Epidermal melanocyte (primary cell): ENCODE measurements around the gene COL15A1.

Experiments used
- DNase-seq: peaks from one replicate; pipeline ENCODE4 v3.0.0; 2011; ENCODE audit warnings: low spot score; ENCODE audit not compliant: insufficient read length

The COL15A1 gene

DNA sequence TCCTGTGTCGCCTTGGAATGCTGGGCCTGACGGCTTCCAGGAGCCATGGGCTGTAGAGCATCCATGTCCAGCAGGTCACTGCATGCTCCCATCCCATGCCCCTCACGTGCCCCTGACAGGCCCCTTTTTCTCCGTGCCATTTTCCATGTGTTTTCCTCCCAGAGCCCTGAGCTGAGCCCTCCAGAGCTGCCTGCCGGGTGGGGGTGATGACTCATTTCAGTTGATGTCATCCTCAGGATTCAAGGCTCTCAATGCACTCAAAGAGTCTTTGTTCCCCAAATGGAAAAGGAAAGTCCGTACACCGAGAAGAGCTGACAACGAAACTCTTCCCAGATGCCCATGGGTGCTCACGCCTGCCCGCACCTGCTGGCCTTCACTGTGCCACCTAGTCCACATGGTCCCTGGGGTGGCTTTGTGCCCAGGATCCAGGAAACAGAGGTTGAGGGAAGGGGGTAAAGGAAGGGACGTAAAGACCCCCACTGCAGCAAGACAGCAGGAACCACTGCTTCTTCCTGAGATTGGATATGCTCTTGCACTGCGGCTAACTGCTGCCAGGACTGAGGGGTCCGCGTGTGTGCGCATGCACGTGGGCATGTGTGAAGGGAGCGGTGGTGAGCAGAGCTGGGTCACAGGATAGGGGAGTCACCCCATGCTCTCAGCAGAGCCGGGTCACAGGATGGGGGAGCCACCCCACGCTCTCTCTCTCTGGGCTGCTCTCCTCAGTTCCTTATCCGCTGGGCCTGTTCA, 27.6 kb downstream of the COL15A1 start:
- DNase-seq = peak; percentile 69

DNA sequence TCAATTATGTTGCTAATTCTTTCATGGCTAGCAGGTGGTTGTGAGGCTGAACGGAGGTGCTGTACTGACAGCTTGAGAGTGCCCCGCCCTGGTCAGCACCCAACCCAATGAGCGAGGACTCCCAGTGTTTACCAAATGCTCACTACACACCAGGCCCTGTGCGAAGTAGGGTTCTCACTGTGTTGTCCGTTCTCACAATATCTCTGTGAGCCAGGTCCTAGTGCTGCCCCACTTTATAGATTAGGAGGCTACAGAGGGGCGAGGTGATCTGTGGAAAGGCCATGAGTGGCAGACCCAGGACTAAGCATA, 28.2 kb downstream of the COL15A1 start:
- no peak for DNase-seq

DNA sequence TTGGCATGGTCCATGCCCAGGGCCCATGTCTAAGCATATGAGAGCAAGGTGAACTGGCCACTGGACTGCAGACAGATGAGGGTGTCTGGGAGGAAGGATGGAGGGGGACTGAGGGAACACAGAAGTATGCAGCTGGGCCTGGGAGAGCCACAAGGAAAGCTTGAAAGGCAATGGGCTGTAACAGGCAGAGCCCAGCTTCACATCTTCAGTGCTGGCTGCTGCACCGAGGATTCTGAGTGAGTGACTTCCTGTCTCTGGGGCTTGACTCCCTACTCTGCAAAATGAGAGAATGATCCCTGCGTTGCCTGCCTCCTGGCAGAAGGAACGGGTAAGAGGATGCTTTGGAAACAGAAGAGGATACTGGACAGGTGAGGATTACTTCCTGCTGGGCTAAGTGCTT, 29.0 kb downstream of the COL15A1 start:
- no peak for DNase-seq

DNA sequence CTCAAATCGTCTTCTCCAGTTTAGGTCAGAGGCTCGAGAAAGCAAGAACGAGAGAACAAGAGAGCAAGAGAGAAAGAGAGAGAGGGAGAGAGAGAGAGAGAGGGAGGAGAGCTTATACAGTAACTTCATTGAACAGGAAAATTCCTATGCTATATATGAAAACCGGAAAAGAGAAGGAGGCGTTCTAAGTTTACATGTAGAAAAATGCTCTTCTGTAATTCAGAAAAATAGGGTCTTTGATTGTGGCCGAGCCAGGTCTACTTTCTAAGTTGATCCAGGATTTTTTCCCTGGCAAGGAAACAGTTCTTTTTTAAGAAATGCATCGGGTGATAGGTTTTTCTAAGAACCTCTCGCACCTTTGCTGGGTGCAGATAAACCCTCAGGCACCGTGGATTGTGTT, 29.5 kb downstream of the COL15A1 start:
- no peak for DNase-seq

DNA sequence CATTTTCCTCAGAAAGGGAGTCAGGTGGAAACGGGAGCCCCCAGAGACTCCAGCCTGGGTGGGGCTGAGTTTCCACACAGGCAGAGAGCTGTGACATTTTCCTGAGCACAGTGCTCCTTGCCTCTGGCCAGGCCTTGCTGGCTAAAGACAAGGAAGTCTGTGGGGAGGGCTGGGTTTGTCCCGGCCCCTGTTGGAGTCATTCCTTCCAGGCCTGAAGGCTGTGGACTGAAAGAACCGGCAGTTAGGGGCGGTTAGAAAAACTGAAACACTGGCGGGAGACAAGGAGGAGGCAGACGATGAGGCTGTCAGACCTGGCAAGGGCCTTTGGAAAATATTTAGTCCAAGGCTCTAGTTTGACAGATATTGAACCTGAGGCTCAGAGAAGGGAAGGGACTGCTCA, 29.9 kb downstream of the COL15A1 start:
- no peak for DNase-seq

DNA sequence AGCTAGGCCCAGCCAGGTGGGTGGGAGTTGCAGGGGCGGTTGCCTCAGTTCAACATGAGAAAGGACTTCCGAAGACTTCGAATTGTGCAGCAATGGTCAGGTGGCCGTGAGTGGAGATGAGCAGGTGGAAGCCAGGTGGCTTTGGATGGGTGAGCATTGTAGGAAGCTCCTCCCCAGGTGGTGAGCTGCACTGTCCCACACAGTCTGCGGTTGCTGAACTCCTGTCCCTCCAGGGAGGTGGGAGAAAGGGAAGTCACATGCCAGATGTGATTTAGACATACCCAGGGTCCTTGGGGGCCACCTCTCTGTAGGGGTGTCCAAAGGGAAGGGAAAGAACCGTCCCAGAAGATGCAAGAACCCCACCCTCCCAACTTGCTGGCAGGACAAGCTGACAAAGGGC, 30.4 kb downstream of the COL15A1 start:
- DNase-seq = no peak

DNA sequence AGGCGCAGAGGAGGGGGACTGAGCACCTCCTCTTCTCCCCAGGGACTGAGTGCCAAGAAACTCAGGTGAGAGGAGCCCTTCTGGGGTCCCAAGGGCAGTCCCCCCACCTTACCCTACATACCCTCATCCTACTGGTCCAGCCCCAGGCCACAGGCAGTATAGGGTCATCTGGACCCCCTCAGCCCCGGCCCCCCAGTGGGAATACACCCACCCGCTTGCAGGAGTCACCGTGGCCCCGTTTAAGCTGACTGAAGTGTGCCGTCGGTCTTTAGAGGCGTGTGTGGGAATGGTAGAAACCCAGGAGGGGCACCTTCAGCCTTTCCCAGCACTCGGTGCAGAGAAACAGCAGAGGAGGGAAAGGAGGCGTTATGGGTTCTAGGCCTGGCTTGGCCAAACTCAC, 30.8 kb downstream of the COL15A1 start:
- DNase-seq = no peak

DNA sequence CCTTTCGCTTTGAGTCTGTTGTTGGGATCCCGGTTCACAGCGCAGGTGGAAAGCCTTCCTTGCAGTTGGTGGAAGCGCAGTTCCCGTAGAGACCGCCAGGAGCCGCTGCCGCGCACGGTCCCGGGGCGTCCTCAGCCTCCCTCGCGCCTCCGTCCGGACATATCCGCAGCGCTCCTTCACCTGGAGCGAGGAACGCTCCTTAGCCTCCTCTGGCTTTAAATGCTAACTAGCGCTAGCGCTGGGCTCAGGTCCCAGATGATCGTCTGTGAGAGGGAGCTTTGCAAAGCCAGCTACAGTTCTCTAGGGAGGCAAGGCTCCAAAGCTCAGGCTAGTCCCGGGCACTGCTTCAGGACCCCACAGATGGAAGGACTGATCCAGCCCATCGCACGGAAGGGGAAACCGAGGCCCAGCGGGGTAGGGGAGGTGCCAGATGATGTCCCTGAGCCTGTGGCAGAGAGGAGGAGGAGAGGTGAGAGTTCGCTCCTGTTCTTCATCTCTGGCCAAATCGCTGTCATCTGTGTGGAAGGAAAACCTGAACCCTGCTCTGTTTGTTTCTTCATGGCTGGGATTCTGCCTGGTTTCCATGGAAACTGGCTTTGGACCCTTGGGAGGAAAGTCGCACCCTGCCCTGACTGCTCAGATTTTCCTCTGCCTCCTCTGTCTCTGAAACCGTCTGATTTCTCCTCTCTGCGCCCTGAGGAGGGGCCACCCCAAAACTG, 31.4 kb downstream of the COL15A1 start:
- peak; percentile 74 for DNase-seq

DNA sequence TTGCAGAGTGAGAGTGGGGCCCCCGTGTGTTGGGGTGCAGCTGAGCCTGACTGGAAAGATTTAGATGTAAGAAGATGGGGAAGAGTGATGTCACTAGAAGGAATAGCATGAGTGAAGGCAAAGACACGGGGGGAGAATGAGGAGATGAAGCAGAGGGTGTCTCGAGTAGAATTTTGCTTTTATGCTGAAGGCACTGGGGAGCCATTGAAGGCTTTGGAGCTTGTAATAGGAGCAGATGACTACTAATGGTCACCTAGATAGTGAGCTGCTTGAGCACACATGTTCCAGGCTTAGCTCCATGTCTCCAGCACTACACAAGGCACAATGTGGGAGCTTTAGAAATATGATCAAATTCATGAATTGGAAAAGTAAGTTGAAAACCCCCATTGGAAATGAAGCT, 32.1 kb downstream of the COL15A1 start:
- DNase-seq = no peak

DNA sequence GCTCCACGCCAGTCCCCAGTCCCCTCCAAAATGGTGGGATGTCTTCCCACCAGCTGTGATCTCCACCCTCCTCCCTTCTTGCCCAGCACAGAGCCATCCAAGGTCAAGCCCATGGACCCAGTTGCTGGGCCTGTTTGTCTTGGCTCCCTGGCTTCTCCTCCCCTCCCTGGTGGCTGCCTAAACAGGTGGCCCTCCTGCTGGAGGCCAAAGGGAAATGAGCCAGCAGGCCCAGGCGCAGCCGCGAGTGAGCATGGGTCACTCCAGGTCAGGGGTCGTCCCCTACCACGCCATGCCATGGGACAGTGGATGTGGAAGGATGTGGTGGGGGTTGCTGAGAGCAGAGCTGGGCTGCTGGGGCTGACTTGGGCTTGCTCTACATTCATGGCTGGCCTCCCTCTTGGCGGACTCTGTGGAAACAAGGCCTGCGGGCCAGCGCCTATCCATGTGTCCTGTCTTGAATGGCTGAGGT, 33.6 kb downstream of the COL15A1 start:
- no peak for DNase-seq

DNA sequence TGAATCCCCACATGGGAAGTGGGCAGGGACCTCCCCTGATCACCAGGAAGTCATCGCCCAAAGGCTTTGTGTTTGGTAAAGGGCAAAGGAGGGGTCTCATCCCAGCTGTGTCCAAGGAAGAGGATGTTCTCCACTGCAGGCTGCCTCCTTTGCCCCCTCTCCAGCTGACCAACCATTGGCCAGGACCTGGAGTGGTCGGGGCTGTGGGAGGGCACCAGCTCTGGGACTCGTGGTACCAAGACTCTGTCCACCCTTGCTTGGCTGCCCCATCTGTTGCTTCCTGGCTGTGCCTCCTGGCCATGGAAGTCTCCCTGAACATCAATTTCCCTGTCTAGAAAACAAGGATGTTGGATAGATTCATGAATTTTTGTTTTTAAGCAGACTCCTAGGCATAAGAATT, 34.1 kb downstream of the COL15A1 start:
- no peak for DNase-seq

DNA sequence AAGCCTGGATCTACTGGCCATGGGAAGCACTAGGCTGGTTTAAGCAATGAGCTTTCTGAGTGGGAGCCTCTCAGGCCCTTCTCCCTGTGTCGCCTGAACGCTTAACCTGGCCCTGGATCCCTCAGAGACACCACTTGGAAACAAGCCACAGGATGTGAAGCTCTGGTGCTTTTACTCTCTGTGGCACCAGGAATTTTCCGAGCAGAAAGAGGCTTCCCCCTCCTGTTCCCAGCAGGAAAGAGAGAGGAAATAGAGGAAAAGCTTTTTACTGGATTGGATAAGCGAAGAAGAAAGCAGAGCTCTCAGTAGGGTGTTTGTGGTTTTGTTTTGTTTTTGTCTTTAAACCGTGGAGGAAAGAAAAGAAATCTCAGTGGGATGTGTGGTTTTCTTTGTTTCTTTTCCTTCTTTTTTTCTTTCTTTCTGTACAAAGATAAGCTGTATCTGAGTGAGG, 34.5 kb downstream of the COL15A1 start:
- DNase-seq = no peak

DNA sequence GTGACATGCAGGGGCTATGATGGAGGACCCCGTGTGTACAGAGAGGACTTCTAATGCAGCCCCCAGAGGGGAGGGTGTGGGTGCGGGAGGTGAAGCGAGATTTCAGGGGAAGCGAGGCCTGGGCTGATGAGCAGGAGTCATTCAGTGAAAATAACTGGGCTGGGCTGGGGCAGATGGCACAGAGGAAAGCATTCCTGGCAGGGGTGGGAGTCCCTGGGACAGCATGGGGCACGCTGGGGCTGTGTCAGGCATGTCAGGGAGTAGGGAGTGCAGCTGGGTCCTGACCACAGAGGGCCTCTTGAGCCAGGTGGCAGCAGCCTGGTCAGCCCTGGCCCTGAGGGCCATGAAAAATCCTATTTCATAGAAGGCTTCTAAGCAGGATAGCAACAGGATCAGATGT, 36.6 kb downstream of the COL15A1 start:
- no peak for DNase-seq

DNA sequence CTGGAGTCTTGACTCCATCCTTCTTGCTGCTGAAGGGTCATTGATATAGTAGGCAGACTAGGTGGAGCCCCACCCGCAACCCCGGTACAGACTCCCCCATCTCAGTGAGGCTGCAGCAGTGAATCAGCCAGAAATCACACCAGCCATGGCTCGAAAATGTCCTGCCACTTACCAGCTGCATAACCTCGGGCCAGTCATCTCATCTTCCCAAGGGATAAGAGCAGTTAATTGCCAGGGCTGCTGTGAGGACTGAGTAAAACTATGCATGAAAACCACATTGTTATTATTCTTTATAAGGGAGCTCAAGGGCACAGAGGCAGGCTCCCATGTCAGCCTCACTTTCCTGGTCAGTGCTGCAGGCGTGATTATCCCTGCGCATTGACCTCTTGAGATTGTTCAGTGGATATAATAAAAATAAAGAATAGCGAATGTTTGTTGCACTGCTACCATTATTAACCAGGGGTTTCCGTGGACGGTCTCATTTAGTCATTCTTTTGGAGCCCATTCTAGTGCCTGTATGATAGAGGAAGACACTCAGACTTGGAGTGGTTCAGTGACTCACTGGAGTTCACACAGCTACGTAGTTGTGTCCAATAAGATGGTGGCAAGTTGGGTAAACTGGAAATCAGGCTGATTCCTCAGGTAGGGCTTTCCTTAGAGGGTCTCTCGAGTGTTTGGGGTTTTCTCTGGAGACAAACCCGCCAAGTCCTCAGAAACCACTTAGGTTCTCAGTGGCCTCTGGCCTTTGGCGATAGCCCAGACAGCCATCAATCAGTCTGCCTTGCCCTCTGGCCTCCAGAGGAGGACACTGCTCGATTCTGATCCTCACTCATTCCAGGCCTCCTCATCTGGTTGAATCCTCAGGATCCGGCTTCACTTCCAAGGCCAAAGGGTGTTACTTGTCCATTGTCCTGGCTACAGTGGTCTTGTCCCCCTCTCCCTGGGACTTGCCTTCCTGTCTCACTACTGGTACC, 39.9 kb downstream of the COL15A1 start:
- DNase-seq = no peak

DNA sequence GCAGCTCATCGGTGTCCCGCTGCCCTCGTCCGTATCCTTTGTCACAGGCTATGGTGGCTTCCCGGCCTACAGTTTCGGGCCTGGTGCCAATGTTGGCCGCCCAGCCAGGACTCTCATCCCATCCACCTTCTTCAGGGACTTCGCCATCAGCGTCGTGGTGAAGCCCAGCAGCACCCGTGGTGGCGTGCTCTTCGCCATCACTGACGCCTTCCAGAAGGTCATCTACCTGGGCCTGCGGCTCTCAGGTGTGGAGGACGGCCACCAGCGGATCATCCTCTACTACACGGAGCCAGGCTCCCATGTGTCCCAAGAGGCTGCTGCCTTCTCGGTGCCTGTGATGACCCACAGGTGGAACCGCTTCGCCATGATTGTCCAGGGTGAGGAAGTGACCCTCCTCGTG, 41.9 kb downstream of the COL15A1 start:
- no peak for DNase-seq

DNA sequence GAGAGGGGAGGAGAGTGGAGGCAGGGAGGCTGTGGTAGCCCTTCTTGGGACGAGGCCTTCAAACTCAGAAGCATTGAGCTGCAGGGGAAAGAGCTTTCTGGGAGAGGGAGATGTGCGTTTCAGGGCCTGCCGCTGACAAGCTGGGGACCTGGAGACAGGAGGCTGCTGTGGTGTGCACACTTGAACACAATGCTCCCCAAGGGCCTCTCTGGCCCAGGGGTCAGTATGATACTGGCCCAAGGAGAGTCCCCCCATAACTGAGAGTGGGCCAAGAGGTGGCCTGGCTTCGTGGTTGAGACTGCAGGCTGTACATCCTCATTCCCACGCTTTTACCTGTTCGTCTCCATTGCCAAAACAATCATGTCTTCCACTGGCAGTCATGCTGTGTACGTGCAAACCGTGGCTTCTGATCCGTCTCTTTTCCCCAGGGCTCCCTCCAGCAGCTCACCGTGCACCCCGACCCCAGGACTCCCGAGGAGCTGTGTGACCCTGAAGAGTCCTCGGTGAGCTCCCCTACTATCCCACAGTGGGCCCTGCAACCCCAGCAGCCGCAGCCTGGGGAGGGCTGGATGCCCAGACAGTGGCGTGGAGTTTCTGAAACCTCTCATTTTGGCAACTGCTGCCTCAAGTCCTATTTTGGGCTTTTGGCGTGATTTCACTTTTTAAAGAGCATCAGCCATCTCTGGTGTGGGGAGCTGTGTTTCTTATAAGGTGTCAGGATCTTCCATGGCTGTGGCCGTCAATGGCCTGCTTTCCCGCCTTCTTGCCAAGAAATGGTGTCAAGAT, 43.4 kb downstream of the COL15A1 start:
- DNase-seq = no peak

DNA sequence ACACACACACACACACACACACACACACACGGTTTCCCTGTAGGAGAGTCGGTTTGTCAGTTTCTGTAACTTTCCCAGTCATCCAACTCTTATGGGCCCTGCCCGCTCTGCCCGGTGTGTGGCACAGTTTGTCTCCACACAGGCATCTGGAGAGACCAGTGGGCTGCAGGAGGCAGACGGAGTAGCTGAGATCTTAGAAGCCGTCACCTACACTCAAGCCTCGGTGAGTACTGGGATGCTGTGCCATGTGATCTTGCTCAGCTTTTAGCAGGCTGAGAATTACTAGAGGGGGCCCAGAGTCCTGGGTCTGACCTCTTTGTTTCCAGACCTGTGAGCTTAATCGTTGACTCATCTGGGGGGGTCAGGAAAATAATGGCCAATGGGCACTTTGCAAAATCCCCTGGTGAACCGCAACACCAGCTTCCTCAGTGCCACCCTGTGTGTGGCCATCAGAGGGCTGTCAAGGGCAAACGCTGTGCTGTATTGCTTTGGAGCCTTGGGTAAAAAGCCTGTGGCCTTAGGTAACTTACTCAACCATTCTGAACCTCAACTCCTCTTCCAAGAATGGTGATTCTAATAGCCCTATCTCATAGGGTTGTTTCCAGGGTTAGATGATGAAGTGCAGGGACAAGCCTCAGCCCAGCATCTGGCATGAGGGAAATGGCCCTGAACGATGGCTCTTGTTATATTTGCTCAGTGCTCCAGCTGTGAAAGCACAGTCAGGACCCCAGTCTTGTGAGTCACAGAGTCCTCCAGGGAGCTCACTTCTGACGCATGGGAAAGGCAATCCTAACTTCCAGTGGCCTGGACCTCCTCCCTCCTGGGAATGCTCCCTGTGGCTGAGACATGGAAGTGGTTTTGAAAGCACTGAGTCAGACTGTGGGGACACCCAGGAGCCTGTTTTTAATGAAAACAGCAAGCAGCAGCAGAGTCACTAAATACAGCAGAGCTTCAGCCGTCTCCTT, 45.6 kb downstream of the COL15A1 start:
- peak; percentile 87 for DNase-seq

DNA sequence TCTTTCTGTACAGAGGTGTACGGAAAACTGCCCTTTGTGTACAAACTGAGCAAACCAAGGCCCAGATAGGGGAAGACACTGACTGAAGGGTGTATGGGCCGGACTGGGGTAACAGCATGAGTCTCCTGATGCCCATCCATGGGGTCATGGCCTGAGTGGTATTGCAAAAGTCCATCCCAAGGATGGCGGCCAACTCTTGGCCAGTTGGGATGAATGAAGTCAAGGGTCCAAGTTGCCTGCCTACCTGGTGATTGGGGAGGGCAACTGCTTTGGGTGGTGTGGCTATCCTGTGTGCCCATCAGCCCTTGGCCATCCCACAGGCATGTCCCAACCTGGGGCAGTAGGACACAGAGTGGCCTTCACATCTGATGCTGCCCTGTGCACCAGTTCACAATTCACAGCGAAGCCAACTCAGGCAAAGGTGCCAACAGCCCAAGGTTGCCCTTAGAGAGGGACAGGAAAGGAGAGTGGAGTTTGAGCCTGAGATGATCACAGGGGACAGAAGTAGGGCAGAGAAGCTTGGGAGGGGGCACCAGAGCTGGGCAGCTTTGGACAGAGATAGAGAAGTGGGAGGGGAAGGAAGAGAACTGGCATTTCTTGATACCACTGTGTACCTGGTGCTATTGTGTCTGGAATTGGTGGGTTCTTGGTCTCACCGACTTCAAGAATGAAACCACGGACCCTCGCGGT, 46.6 kb downstream of the COL15A1 start:
- no peak for DNase-seq

DNA sequence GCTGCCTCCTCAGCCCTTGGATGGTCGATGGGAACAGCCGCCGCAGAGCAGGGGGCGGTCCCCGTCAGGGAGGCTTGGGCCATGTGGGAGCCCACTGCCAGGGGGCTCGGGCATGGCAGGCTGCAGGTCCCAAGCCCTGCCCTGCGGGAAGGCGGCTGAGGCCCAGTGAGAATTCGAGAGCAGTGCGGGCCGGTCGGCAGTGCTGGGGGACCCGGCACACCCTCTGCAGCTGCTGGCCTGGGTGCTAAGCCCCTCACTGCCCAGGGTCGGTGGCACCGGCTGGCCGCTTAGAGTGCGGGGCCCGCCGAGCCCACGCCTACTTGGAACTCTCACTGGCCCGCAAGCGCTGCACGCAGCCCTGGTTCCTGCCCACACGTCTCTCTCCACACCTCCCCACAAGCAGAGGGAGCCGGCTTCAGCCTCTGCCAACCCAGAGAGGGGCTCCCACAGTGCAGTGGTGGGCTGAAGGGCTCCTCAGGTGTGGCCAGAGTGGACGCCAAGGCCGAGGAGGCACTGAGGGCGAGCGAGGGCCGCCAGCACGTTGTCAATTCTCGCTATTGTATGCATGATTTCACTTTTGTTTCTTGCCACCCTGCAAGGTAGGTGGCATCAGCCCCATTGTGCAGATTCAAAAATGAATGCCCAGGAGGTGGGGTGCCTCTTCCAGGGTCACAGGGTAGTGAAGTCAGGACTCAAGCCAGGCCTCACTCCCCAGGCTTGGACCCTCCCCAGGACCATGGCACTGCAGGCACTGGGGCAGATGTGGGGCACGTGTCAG, 48.6 kb downstream of the COL15A1 start:
- DNase-seq = no peak
